AG09319 (cell line): ENCODE measurements around the gene SYNDIG1L.

ENCODE experiments used
- DNase-seq: peaks from one replicate; pipeline ENCODE4 v3.0.0-alpha.2; 2010; ENCODE audit warnings: low read depth; ENCODE audit errors: extremely low read depth
- TF ChIP-seq, protein P1 (sequence below): IDR thresholded peaks from 2 replicates; pipeline ENCODE4 v1.5.1; 2011; ENCODE audit warnings: low read depth, mild to moderate bottlenecking, inconsistent platforms, low read length, moderate library complexity

The SYNDIG1L gene

DNA sequence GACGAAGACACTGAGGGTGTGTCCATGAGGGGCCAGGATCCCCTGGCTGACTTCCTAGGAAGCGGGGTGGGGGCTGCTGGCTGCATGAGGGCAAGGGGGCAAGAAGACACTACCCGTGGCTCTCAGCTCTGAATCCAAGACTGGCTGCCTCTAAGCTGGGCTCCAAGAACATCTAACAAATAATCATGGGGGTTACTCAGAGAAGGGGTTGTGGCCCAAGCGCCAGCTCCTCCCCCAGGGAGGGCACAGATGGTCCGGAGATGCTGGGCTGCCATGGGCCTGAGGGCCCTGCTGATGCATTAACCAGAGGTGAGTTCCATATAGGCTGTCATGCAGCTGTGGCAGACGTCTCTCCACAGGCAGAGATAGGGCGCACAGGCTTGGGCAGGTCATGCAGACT, 14.3 kb downstream of the SYNDIG1L start:
- DNase-seq, result no peak
- TF ChIP-seq, protein P1, sequence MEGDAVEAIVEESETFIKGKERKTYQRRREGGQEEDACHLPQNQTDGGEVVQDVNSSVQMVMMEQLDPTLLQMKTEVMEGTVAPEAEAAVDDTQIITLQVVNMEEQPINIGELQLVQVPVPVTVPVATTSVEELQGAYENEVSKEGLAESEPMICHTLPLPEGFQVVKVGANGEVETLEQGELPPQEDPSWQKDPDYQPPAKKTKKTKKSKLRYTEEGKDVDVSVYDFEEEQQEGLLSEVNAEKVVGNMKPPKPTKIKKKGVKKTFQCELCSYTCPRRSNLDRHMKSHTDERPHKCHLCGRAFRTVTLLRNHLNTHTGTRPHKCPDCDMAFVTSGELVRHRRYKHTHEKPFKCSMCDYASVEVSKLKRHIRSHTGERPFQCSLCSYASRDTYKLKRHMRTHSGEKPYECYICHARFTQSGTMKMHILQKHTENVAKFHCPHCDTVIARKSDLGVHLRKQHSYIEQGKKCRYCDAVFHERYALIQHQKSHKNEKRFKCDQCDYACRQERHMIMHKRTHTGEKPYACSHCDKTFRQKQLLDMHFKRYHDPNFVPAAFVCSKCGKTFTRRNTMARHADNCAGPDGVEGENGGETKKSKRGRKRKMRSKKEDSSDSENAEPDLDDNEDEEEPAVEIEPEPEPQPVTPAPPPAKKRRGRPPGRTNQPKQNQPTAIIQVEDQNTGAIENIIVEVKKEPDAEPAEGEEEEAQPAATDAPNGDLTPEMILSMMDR, result no peak

DNA sequence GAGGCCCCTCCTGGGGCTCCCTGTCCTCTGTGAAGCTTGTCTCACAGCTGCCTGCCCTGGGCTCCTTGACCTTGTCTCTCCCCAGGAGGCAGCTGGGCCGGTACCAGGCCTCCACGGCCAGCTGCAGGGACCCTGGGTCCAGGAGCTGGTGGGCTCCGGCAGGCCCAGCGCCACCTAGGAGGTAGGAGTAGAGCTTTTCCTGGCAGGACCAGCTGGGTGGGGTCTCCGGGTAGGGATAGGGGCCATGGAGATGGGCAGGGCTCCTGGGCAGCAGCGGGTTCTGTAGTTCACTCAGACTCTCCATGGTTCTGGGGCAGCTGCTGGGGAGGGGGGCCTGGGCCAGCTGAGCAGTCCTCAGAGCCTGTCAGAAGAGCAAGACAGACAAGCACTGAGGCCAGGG, 16.6 kb downstream of the SYNDIG1L start:
- DNase-seq, result no peak
- TF ChIP-seq, protein P1, result no peak

DNA sequence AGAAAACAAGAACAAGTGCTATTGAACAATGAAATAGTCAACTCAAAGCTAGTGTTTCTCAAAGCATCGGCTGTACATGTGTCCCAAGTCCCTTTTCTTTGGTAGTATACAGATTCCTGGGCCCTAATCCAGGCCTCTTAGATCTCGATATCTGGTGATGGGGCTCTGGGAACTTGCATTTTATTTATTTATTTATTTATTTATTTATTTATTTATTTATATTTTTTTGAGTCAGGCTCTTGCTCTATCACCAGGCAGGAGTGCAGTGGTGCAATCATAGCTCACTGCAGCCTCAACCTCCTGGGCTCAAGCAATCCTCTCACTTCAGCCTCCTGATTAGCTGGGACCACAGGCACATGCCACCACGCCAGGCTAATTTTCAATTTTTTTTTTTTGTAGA, 17.1 kb downstream of the SYNDIG1L start:
- TF ChIP-seq, protein P1, result no peak
- no peak for DNase-seq

DNA sequence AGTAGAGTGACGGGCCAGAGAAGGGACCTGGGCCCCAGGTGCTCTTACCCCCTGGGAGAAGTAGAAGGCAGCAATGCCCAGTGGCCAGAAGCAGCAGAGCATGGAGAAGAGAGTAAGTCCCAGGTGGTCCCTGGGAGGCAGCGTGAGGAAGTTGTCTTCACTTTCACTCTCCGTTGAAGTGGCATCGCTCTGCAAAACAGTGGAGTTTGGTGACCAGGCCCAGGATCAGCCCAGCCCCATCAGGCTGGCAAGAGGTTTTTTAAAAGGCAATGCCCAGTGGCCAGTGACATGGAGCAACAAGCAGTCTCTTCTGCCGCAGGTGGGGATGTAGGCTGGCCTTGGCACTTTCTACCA, 18.2 kb downstream of the SYNDIG1L start:
- TF ChIP-seq, protein P1, result no peak
- no peak for DNase-seq

DNA sequence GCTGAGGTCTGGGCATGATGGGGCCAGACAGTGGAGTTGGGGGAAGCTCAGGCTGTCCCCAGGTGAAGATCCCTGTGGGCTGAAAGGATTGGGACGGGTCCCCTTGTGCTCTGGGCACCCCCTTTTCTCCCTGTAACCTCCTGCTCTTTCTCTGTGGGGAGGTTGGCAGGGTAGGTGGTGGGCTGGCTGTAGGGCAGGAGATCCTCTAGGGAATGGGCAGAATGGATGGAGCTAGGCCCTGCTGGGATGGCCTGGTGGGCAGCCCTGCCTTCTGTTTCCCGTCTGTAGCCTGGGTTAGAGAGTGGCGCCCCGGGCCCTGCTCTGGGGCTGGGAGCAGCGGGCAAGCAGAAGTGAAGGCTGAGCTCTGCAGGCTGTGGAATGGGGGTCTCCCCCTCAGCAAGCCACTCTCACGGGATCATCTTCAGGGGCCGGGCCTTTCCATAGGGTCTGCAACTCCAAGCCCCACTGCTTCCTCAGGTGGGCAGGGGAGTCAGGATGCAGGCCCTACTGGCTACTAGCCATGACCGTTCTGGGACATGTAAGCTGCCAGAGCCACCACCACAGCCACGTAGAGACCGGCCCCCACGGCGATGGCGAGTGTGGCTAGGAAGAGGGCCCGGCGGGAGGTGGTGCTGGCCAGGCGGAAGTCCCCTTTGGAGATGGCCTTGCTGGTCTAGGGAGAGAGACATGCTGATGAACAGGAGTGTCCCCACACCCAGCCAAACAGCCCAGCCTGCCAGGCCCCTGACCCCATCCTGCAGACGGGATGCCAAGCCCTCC, 18.8 kb downstream of the SYNDIG1L start:
- TF ChIP-seq, protein P1, result no peak
- no peak for DNase-seq

DNA sequence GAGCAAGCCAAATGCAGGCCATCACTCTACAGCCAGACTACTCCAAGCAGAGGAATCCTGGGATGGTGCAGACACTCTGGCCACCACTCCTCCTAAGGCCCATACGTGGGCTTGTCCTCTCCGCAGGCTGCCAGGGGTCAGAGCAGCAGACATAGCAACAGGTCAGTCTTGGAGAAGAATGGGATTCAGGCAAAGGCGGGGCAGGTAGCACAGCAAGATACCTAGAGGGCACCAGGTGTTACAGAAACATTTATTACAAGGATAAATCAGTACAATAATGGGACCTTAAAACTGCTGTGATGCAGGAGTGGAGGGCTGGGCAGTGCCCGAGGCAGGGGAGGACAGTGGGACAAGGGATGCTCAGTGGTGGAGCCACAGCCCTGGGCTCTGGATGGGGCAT, 20.3 kb downstream of the SYNDIG1L start:
- DNase-seq, result no peak
- TF ChIP-seq, protein P1, result no peak

DNA sequence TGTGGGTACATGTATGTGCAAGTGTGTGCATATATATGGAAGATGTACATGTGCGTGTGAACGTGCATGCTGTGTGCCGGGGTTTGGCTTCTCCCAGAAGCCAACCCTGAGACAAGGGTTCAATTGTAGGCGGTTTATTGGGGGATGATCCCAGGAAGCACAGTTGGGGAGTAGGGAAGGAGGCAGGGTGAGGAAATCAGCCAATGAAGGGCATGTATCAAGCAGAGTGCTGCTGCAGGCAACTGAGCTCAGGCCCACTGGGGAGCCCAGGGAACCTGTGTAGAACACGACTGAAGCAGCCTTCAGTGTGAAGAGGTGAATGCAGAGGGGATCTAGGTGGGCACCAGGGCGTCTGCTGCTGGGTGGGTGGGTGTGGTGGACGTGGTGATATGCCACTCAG, 21.6 kb downstream of the SYNDIG1L start:
- TF ChIP-seq, protein P1, result no peak

More for the DNA sequence above, 21.6 kb downstream of the SYNDIG1L start:
- no peak for DNase-seq
